Colon (tissue), 2 donors: ENCODE measurements around the gene ESRRA.
"Not testable (repeated sequence)": the region's sequence is repeated elsewhere in the genome, so short reads cannot be mapped to it uniquely, and the experiment has no call there.

Experiments
- FAIRE-seq: peaks from 2 replicates; lab custom pipeline; 2012; peaks lifted over from hg19 to GRCh38; lab: Jason Lieb, UNC
- donor health status: control.
- donor health status: control.

ESRRA gene

GRCh38 chr11:64292460-64293254, 12.7 kb upstream of the ESRRA start:
- FAIRE-seq: no peak

- no peak for FAIRE-seq
Observed at GRCh38 chr11:64294774-64295173, 10.6 kb upstream of the ESRRA start.

GRCh38 chr11:64295760-64296159, 9.6 kb upstream of the ESRRA start:
- no peak for FAIRE-seq

- no peak for FAIRE-seq
Observed at GRCh38 chr11:64296236-64296635, 9.1 kb upstream of the ESRRA start.

GRCh38 chr11:64296830-64297698, 8.3 kb upstream of the ESRRA start:
- FAIRE-seq: no peak

- no peak for FAIRE-seq
Observed at GRCh38 chr11:64297699-64298358, 7.5 kb upstream of the ESRRA start.

GRCh38 chr11:64298966-64299846, 6.1 kb upstream of the ESRRA start:
- FAIRE-seq: no peak

GRCh38 chr11:64299847-64300648, 5.3 kb upstream of the ESRRA start, which contains the start of gene CATSPERZ:
TSS of gene CATSPERZ (plus strand) at chr11:64300358. CDS start at chr11:64300411, 53 bp downstream.
- FAIRE-seq: no peak

GRCh38 chr11:64303109-64304031, 2.0 kb upstream of the ESRRA start:
- FAIRE-seq: no peak

- FAIRE-seq: no peak
Observed at GRCh38 chr11:64304032-64304315, 1.4 kb upstream of the ESRRA start.

GRCh38 chr11:64304316-64305072, 830 bp upstream of the ESRRA start:
- FAIRE-seq: no peak

GRCh38 chr11:64305691-64306562, 603 bp downstream of the ESRRA start:
- no peak for FAIRE-seq

GRCh38 chr11:64306563-64306875, 1.2 kb downstream of the ESRRA start:
- no peak for FAIRE-seq

- FAIRE-seq: no peak
Observed at GRCh38 chr11:64306876-64307622, 1.7 kb downstream of the ESRRA start.

- not testable (repeated sequence) for FAIRE-seq
Observed at GRCh38 chr11:64307795-64308194, 2.5 kb downstream of the ESRRA start.

GRCh38 chr11:64312947-64313346, 7.6 kb downstream of the ESRRA start:
- FAIRE-seq: no peak

- FAIRE-seq: no peak
Observed at GRCh38 chr11:64313491-64314145, 8.3 kb downstream of the ESRRA start.
